HL-60/S4 treated with retinoic acid at 250 ng/mL for 4 days and 3 days (cell line): ENCODE results near the gene EIPR1.
"Not testable (repeated sequence)": the region's sequence is repeated elsewhere in the genome, so short reads cannot be mapped to it uniquely, and the experiment has no call there.

ENCODE experiments used
- in situ Hi-C: fragments of 300-500 bp; cut with MboI; formaldehyde crosslinking; loops from 2 replicates; pipeline ENCODE4 v1.7.0; 2022; ENCODE audit warnings: low sequenced_read_pairs

The EIPR1 gene

GRCh38 chr2:3200420-3200939, 177.1 kb downstream of the EIPR1 start:
- in situ Hi-C loops = no loop called here

- in situ Hi-C loops = no loop called here
Observed at GRCh38 chr2:3199627-3200345, 177.8 kb downstream of the EIPR1 start.

GRCh38 chr2:3198671-3199192, 178.9 kb downstream of the EIPR1 start:
- in situ Hi-C loops = not testable (repeated sequence)

- in situ Hi-C loops = no loop called here
Observed at GRCh38 chr2:3198119-3198518, 179.5 kb downstream of the EIPR1 start.

GRCh38 chr2:3197308-3197707, 180.3 kb downstream of the EIPR1 start:
- in situ Hi-C loops = no loop called here

GRCh38 chr2:3196716-3197115, 180.9 kb downstream of the EIPR1 start:
- in situ Hi-C loops = no loop called here

- in situ Hi-C loops = no loop called here
Observed at GRCh38 chr2:3195641-3196476, 181.8 kb downstream of the EIPR1 start.

GRCh38 chr2:3194828-3195227, 182.8 kb downstream of the EIPR1 start:
- in situ Hi-C loops = no loop called here

- in situ Hi-C loops = no loop called here
Observed at GRCh38 chr2:3193443-3194330, 183.9 kb downstream of the EIPR1 start.

GRCh38 chr2:3192920-3193319, 184.7 kb downstream of the EIPR1 start:
- in situ Hi-C loops = no loop called here

- in situ Hi-C loops = no loop called here
Observed at GRCh38 chr2:3192281-3192818, 185.3 kb downstream of the EIPR1 start.

- in situ Hi-C loops = no loop called here
Observed at GRCh38 chr2:3189961-3190360, 187.7 kb downstream of the EIPR1 start.

- in situ Hi-C loops = no loop called here
Observed at GRCh38 chr2:3189076-3189591, 188.5 kb downstream of the EIPR1 start.

GRCh38 chr2:3188405-3188946, 189.1 kb downstream of the EIPR1 start:
- in situ Hi-C loops = no loop called here

GRCh38 chr2:3187467-3187866, 190.2 kb downstream of the EIPR1 start:
- in situ Hi-C loops = no loop called here

GRCh38 chr2:3186766-3187165, 190.9 kb downstream of the EIPR1 start:
- in situ Hi-C loops = no loop called here

GRCh38 chr2:3185910-3186309, 191.7 kb downstream of the EIPR1 start:
- in situ Hi-C loops = no loop called here

GRCh38 chr2:3185256-3185655, 192.4 kb downstream of the EIPR1 start:
- in situ Hi-C loops = no loop called here

- in situ Hi-C loops = no loop called here
Observed at GRCh38 chr2:3184167-3184566, 193.5 kb downstream of the EIPR1 start.

GRCh38 chr2:3183766-3184165, 193.9 kb downstream of the EIPR1 start:
- in situ Hi-C loops = no loop called here
